Cardiac fibroblast (primary cell): ENCODE data around the gene SKI.

Experiments used
- DNase-seq, 2 donors: peaks; one replicate each; pipeline versions ENCODE4 v3.0.0 to v3.0.0-alpha.2; 2010; ENCODE audit warnings: low read depth in 2 of 2
- H3K4me3 ChIP-seq, 2 donors: replicated peaks in 1 of 2; 1 replicate in 1 of 2; 2 replicates in 1 of 2; pipeline ENCODE4 v1.5.1; 2011; ENCODE audit warnings: low read depth in 2 of 2, low read length in 2 of 2, mild to moderate bottlenecking in 2 of 2, moderate library complexity in 1 of 2
- CTCF ChIP-seq: IDR thresholded peaks from one replicate; pipeline ENCODE4 v1.5.1; 2011; ENCODE audit warnings: low read depth, mild to moderate bottlenecking, low read length, inconsistent platforms

SKI gene

DNA sequence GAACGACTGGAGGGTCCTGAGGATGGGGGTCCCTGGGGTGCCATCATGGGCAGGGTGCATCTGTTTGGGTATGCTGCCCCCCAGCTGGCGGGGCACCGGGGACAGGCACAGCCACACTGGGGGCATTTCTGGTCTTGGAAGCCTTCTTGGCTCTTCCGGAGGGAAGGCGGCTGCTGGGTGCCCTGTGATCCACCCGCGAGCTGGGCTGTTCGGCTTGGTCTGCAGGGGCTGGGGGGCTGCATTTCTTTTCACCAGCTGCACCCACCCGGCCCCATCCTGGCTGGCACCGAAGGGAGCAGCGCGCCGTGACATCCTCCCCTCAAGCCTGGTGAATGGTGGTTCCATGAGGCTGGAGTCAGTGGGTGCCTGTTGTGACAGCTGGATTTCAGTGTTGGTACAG, 45.7 kb upstream of the SKI start:
- TF ChIP-seq CTCF = no peak
- no peak overlapping the region for H3K4me3 ChIP-seq
- DNase-seq = no peak

- no peak for DNase-seq
- no peak overlapping the region for H3K4me3 ChIP-seq
- TF ChIP-seq CTCF = no peak
Observed at GRCh38 chr1:2183937-2184334, 44.2 kb upstream of the SKI start.

DNA sequence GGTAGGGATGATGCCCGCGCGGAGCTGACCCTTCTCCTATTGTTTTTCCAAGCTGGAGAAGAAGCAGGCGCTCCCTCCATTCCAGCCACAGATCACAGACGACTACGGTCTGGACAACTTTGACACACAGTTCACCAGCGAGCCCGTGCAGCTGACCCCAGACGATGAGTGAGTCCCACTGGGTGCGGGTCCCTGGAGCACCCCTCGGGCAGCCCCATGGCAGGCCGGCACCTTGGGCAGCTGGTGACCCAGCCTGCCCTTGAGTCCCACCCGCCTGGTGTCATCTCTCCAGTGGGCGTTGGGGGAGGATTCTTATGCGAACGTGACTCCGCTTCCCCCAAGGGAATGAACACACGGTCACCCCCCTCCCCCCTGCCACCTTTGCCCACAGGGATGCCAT, 43.6 kb upstream of the SKI start:
- no peak for TF ChIP-seq CTCF
- H3K4me3 ChIP-seq = no peak overlapping the region
- no peak for DNase-seq

DNA sequence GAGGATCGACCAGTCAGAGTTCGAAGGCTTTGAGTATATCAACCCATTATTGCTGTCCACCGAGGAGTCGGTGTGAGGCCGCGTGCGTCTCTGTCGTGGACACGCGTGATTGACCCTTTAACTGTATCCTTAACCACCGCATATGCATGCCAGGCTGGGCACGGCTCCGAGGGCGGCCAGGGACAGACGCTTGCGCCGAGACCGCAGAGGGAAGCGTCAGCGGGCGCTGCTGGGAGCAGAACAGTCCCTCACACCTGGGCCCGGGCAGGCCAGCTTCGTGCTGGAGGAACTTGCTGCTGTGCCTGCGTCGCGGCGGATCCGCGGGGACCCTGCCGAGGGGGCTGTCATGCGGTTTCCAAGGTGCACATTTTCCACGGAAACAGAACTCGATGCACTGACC, 43.2 kb upstream of the SKI start:
- TF ChIP-seq CTCF = no peak
- no peak for DNase-seq
- no peak overlapping the region for H3K4me3 ChIP-seq

GRCh38 chr1:2185880-2186855, 42.0 kb upstream of the SKI start:
- H3K4me3 ChIP-seq = no peak overlapping the region
- no peak for DNase-seq
- no peak for TF ChIP-seq CTCF

DNA sequence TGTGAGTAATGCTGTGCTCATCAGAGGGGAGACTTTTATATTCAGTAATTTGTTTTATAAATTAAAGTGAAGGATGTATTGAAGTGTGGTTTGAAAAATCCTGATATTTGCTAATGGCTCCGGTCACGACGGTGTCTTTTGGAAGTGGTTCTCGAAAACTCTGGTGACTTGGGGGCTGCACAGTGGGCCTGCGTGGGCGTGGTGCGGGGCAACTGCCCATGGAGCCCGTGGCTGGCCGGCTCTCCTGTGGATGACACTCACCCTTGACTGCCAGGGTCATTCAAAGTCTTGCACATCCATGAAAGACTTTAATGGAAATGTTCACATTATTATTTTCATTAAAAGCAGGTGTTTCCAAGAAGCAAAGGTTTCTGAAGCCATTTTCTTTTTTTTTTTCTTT, 41.2 kb upstream of the SKI start:
- no peak for TF ChIP-seq CTCF
- H3K4me3 ChIP-seq = no peak overlapping the region
- DNase-seq = no peak
